ENCODE data around the gene DLK2. TPM values are rescaled to one million over a fixed set of nuclear protein-coding genes. Genes with fewer than 3 reads are reported as not detected.

The DLK2 gene
- total RNA-seq, 1 experiment from 2014 or later = 0.75 TPM

GRCh38 chr6:43447604-43448003 lies 7.7 kb downstream of the DLK2 start:
- Histone ChIP-seq H3K4me3 (ENCODE audit: low read depth, low read length) (no peak overlapping the region), H3K9me3 (no peaks in the 10 kb centered on the region), H3K36me3 (ENCODE audit: control insufficient read depth, insufficient read depth, low read length) (no peaks in the 10 kb centered on the region), H3K27me3 (replicated peaks; ENCODE audit: control insufficient read depth, insufficient read depth, low read length) (no peaks in the 10 kb centered on the region), H3K4me1 (no peaks in the 10 kb centered on the region)
- no TSS peak for BruUV-seq (replicated peaks)
- ChIA-PET CTCF (no interaction called here), POLR2A (no interaction called here)
- Mint-ChIP-seq H3K4me3 (ENCODE audit: unreplicated experiment) (no peak overlapping the region), H3K9me3 (ENCODE audit: unreplicated experiment) (no peaks in the 10 kb centered on the region), H3K27ac (ENCODE audit: unreplicated experiment) (no peak overlapping the region), H3K4me1 (ENCODE audit: low read depth, unreplicated experiment) (no peaks in the 10 kb centered on the region), H3K27me3 (ENCODE audit: insufficient read depth, unreplicated experiment) (no peaks in the 10 kb centered on the region), H3K36me3 (ENCODE audit: insufficient read depth, unreplicated experiment) (peaks cover 20% of the 10 kb centered on the region)
- DNase-seq = no peak
- TF ChIP-seq CTCF (IDR thresholded peaks at IDR 0.05; ENCODE audit: insufficient read depth in 1 of 2, low read depth in 1 of 2, low read length in 1 of 2, severe bottlenecking in 1 of 2, unreplicated experiment in 1 of 2) = no peak
- intact Hi-C loops (cut with micrococcal nuclease; ENCODE audit: unreplicated experiment) = no loop called here

DNA sequence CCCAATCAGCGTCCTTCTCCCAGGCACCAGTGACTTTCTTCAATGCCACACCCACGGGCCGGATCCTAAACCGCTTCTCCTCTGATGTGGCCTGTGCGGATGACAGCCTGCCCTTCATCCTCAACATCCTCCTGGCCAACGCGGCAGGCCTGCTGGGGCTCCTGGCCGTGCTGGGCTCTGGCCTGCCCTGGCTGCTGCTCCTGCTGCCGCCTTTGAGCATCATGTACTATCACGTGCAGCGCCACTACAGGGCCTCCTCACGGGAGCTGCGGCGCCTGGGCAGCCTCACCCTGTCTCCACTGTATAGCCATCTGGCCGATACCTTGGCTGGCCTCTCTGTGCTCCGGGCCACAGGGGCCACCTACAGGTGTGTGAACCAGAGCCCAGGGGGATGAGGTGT lies 9.8 kb downstream of the DLK2 start:
- CTCF ChIA-PET = no interaction called here
- POLR2A ChIA-PET = no interaction called here
- no TSS peak for BruUV-seq (replicated peaks)
- Histone ChIP-seq H3K27me3 (replicated peaks; ENCODE audit: control insufficient read depth, insufficient read depth, low read length) (no peaks in the 10 kb centered on the region), H3K4me1 (no peaks in the 10 kb centered on the region), H3K4me3 (ENCODE audit: low read depth, low read length) (no peak overlapping the region), H3K36me3 (ENCODE audit: control insufficient read depth, insufficient read depth, low read length) (no peaks in the 10 kb centered on the region), H3K9me3 (no peaks in the 10 kb centered on the region)
- Mint-ChIP-seq H3K4me1 (ENCODE audit: low read depth, unreplicated experiment) (no peaks in the 10 kb centered on the region), H3K4me3 (ENCODE audit: unreplicated experiment) (no peak overlapping the region), H3K27me3 (ENCODE audit: insufficient read depth, unreplicated experiment) (no peaks in the 10 kb centered on the region), H3K27ac (ENCODE audit: unreplicated experiment) (no peak overlapping the region), H3K36me3 (ENCODE audit: insufficient read depth, unreplicated experiment) (peaks cover 21% of the 10 kb centered on the region), H3K9me3 (ENCODE audit: unreplicated experiment) (no peaks in the 10 kb centered on the region)
- intact Hi-C loops (cut with micrococcal nuclease; ENCODE audit: unreplicated experiment) = no loop called here
- no peak for TF ChIP-seq CTCF (IDR thresholded peaks at IDR 0.05; ENCODE audit: insufficient read depth in 1 of 2, low read depth in 1 of 2, low read length in 1 of 2, severe bottlenecking in 1 of 2, unreplicated experiment in 1 of 2)
- no peak for DNase-seq

DNA sequence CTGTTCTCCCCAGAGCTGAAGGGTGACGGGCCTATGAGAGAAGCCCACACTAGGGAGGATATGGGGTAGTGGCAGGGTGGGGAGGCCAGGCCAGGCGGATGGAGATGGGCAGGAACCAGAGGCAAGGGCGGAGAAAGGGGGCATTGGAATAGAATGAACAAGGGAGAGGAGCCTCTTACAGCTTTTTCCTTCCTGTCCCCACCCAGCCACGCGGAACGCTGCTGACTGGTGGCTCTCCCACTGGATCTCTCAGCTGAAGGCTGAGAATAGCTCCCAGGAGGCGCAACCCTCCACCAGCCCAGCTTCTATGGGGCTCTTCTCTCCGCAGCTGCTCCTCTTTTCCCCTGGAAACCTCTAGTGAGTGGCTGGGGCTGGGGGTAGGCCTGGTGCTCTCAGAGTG lies 10.8 kb downstream of the DLK2 start:
- Mint-ChIP-seq H3K4me3 (ENCODE audit: unreplicated experiment) (no peak overlapping the region), H3K27me3 (ENCODE audit: insufficient read depth, unreplicated experiment) (no peaks in the 10 kb centered on the region), H3K9me3 (ENCODE audit: unreplicated experiment) (no peaks in the 10 kb centered on the region), H3K27ac (ENCODE audit: unreplicated experiment) (no peak overlapping the region), H3K36me3 (ENCODE audit: insufficient read depth, unreplicated experiment) (peaks cover 25% of the 10 kb centered on the region), H3K4me1 (ENCODE audit: low read depth, unreplicated experiment) (no peaks in the 10 kb centered on the region)
- H3K36me3 ChIP-seq (ENCODE audit: control insufficient read depth, insufficient read depth, low read length) = no peaks in the 10 kb centered on the region
- no TSS peak for BruUV-seq (replicated peaks)
- CTCF ChIA-PET = interaction anchor here (0.7 to 1.2 kb wide), 2 partner anchors 17 to 45 kb away, joined by 3 to 4 read pairs; partner anchors contain the start of gene ABCC10
- no peaks in the 10 kb centered on the region for H3K9me3 ChIP-seq
- no peak for DNase-seq
- no peaks in the 10 kb centered on the region for H3K27me3 ChIP-seq (replicated peaks; ENCODE audit: control insufficient read depth, insufficient read depth, low read length)
- POLR2A ChIA-PET = no interaction called here
- no peak overlapping the region for H3K4me3 ChIP-seq (ENCODE audit: low read depth, low read length)
- H3K4me1 ChIP-seq = no peaks in the 10 kb centered on the region
- no peak for TF ChIP-seq CTCF (IDR thresholded peaks at IDR 0.05; ENCODE audit: insufficient read depth in 1 of 2, low read depth in 1 of 2, low read length in 1 of 2, severe bottlenecking in 1 of 2, unreplicated experiment in 1 of 2)
- intact Hi-C loops (cut with micrococcal nuclease; ENCODE audit: unreplicated experiment) = no loop called here
